ENCODE measurements around the gene HPSE.

GRCh38 chr4:83323136-83323535 is 11.5 kb downstream of the HPSE start:
- TF ChIP-seq EZH2 (IDR thresholded peaks at IDR 0.05; ENCODE audit: borderline replicate concordance, insufficient read depth, low read depth, low read length, poor library complexity, severe bottlenecking) (no peak), CTCF (IDR thresholded peaks at IDR 0.05) (no peak)
